Measurements from ENCODE around the gene NUDT2.
"Not testable (repeated sequence)": the region's sequence is repeated elsewhere in the genome, so short reads cannot be mapped to it uniquely, and the experiment has no call there.

Gene NUDT2

GRCh38 chr9:34334337-34334824, 5.0 kb downstream of the NUDT2 start:
- Histone ChIP-seq H3K79me2 (no peaks in the 10 kb centered on the region), H3K27me3 (ENCODE audit: control insufficient read depth, insufficient read depth, low read length) (no peaks in the 10 kb centered on the region), H3K9ac (no peak overlapping the region), H3K4me2 (ENCODE audit: low read length) (no peak overlapping the region), H3K4me1 (peaks cover 2% of the 10 kb centered on the region), H3K27ac (no peak overlapping the region), H3K9me3 (ENCODE audit: control insufficient read depth, low read length) (no peaks in the 10 kb centered on the region), H3K4me3 (ENCODE audit: low read depth, low read length) (no peak overlapping the region), H2AFZ (no peak overlapping the region), H3K36me3 (ENCODE audit: control insufficient read depth, insufficient read depth, low read length) (no peaks in the 10 kb centered on the region)
- TF ChIP-seq CTCF (IDR thresholded peaks at IDR 0.05): no peak

- Histone ChIP-seq H3K4me1 (peaks cover 2% of the 10 kb centered on the region), H3K9ac (no peak overlapping the region), H2AFZ (no peak overlapping the region), H3K9me3 (ENCODE audit: control insufficient read depth, low read length) (no peaks in the 10 kb centered on the region), H3K4me3 (ENCODE audit: low read depth, low read length) (no peak overlapping the region), H3K4me2 (ENCODE audit: low read length) (no peak overlapping the region), H3K36me3 (ENCODE audit: control insufficient read depth, insufficient read depth, low read length) (no peaks in the 10 kb centered on the region), H3K27ac (no peak overlapping the region), H3K27me3 (ENCODE audit: control insufficient read depth, insufficient read depth, low read length) (no peaks in the 10 kb centered on the region), H3K79me2 (no peaks in the 10 kb centered on the region)
- TF ChIP-seq CTCF (IDR thresholded peaks at IDR 0.05): no peak
Measured at GRCh38 chr9:34334916-34335315, 5.5 kb downstream of the NUDT2 start.

- no peak overlapping the region for H3K4me3 ChIP-seq (ENCODE audit: low read depth, low read length)
- H3K27ac ChIP-seq: no peak overlapping the region
- H2AFZ ChIP-seq: no peak overlapping the region
- H3K79me2 ChIP-seq: no peaks in the 10 kb centered on the region
- TF ChIP-seq CTCF (IDR thresholded peaks at IDR 0.05): no peak
- no peaks in the 10 kb centered on the region for H3K9me3 ChIP-seq (ENCODE audit: control insufficient read depth, low read length)
- peaks cover under 1% of the 10 kb centered on the region for H3K4me1 ChIP-seq
- H3K9ac ChIP-seq: no peak overlapping the region
- no peaks in the 10 kb centered on the region for H3K27me3 ChIP-seq (ENCODE audit: control insufficient read depth, insufficient read depth, low read length)
- H3K4me2 ChIP-seq (ENCODE audit: low read length): no peak overlapping the region
- no peaks in the 10 kb centered on the region for H3K36me3 ChIP-seq (ENCODE audit: control insufficient read depth, insufficient read depth, low read length)
Measured at GRCh38 chr9:34335376-34335775, 6.0 kb downstream of the NUDT2 start.

GRCh38 chr9:34337403-34337802, 8.0 kb downstream of the NUDT2 start:
- no peaks in the 10 kb centered on the region for H3K27me3 ChIP-seq (ENCODE audit: control insufficient read depth, insufficient read depth, low read length)
- no peak overlapping the region for H3K4me3 ChIP-seq (ENCODE audit: low read depth, low read length)
- no peak for TF ChIP-seq CTCF (IDR thresholded peaks at IDR 0.05)
- no peaks in the 10 kb centered on the region for H3K36me3 ChIP-seq (ENCODE audit: control insufficient read depth, insufficient read depth, low read length)
- no peak overlapping the region for H3K27ac ChIP-seq
- no peak overlapping the region for H3K9ac ChIP-seq
- H3K4me2 ChIP-seq (ENCODE audit: low read length): no peak overlapping the region
- no peaks in the 10 kb centered on the region for H3K9me3 ChIP-seq (ENCODE audit: control insufficient read depth, low read length)
- no peak overlapping the region for H2AFZ ChIP-seq
- no peaks in the 10 kb centered on the region for H3K79me2 ChIP-seq
- H3K4me1 ChIP-seq: no peaks in the 10 kb centered on the region

GRCh38 chr9:34338079-34338478, 8.7 kb downstream of the NUDT2 start:
- not testable (repeated sequence) for H3K36me3 ChIP-seq (ENCODE audit: control insufficient read depth, insufficient read depth, low read length); H3K9me3 ChIP-seq (ENCODE audit: control insufficient read depth, low read length); H3K4me1 ChIP-seq; H3K4me3 ChIP-seq (ENCODE audit: low read depth, low read length); H2AFZ ChIP-seq; H3K27ac ChIP-seq; H3K27me3 ChIP-seq (ENCODE audit: control insufficient read depth, insufficient read depth, low read length); H3K9ac ChIP-seq; H3K79me2 ChIP-seq; H3K4me2 ChIP-seq (ENCODE audit: low read length)

Data from parathyroid adenoma (tissue), 2 donors.